H9 (cell line): ENCODE data around the gene CXCR4. TPM values are rescaled to one million over a fixed set of nuclear protein-coding genes. Genes with fewer than 3 reads are reported as not detected.

ENCODE experiments used
- DNase-seq: peaks from one replicate; pipeline ENCODE4 v3.0.0-alpha.2; 2017
- H2AFZ ChIP-seq: one replicate; pipeline ENCODE4 v1.6.1; 2013; ENCODE audit warnings: mild to moderate bottlenecking, low read length, control low read depth, moderate library complexity
- H2AK5ac ChIP-seq: 2 replicates; pipeline ENCODE4 v1.6.1; 2013; ENCODE audit warnings: low read length, control low read depth, mixed read lengths; ENCODE audit not compliant: insufficient read length
- H2BK120ac ChIP-seq: one replicate; pipeline ENCODE4 v1.6.1; 2013; ENCODE audit warnings: low read depth, mild to moderate bottlenecking, low read length, control low read depth, inconsistent platforms; ENCODE audit not compliant: poor library complexity, severe bottlenecking
- H2BK12ac ChIP-seq: 2 replicates; pipeline ENCODE4 v1.6.1; 2013; ENCODE audit warnings: low read length, control low read depth, mixed read lengths, low read depth; ENCODE audit not compliant: insufficient read length
- H2BK15ac ChIP-seq: 2 replicates; pipeline ENCODE4 v1.6.1; 2013; ENCODE audit warnings: low read depth, low read length, control low read depth
- H2BK20ac ChIP-seq: one replicate; pipeline ENCODE4 v1.6.1; 2013; ENCODE audit warnings: low read depth, mild to moderate bottlenecking, low read length, control low read depth, inconsistent platforms; ENCODE audit not compliant: poor library complexity, severe bottlenecking
- H2BK5ac ChIP-seq: 2 replicates; pipeline ENCODE4 v1.6.1; 2013; ENCODE audit warnings: low read length, control low read depth, mixed read lengths; ENCODE audit not compliant: insufficient read length
- H3K14ac ChIP-seq: 2 replicates; pipeline ENCODE4 v1.6.1; 2013; ENCODE audit warnings: low read length, control low read depth; ENCODE audit not compliant: insufficient read depth
- H3K18ac ChIP-seq: 2 replicates; pipeline ENCODE4 v1.6.1; 2013; ENCODE audit warnings: low read depth, mild to moderate bottlenecking, mixed read lengths, low read length, control low read depth; ENCODE audit not compliant: insufficient read length
- H3K23ac ChIP-seq: 2 replicates; pipeline ENCODE4 v1.6.1; 2013; ENCODE audit warnings: low read length, control low read depth, mixed read lengths, low read depth; ENCODE audit not compliant: insufficient read length
- H3K23me2 ChIP-seq: 2 replicates; pipeline ENCODE4 v1.6.1; 2013; ENCODE audit warnings: low read depth, mild to moderate bottlenecking, mixed read lengths, low read length, control low read depth; ENCODE audit not compliant: insufficient read length, poor library complexity, severe bottlenecking
- H3K27ac ChIP-seq: 2 replicates; pipeline ENCODE4 v1.5.1; 2013; ENCODE audit warnings: low read length, control low read depth, mixed read lengths, low read depth; ENCODE audit not compliant: insufficient read length
- H3K27me3 ChIP-seq: 2 replicates; pipeline ENCODE4 v1.6.1; 2013; ENCODE audit warnings: low read length, control low read depth, inconsistent platforms; ENCODE audit not compliant: insufficient read depth
- H3K4ac ChIP-seq: 2 replicates; pipeline ENCODE4 v1.6.1; 2013; ENCODE audit warnings: low read depth, mild to moderate bottlenecking, control low read depth, inconsistent platforms, low read length, moderate library complexity
- H3K4me1 ChIP-seq: 2 replicates; pipeline ENCODE4 v1.6.1; 2013; ENCODE audit warnings: low read length, control low read depth, inconsistent platforms; ENCODE audit not compliant: insufficient read depth
- H3K4me2 ChIP-seq: 2 replicates; pipeline ENCODE4 v1.6.1; 2013; ENCODE audit warnings: low read length, control low read depth, mixed read lengths; ENCODE audit not compliant: insufficient read length, insufficient read depth
- H3K56ac ChIP-seq: 2 replicates; pipeline ENCODE4 v1.6.1; 2013; ENCODE audit warnings: low read depth, mild to moderate bottlenecking, mixed read lengths, low read length, control low read depth; ENCODE audit not compliant: insufficient read length
- H3K79me1 ChIP-seq: 2 replicates; pipeline ENCODE4 v1.6.1; 2013; ENCODE audit warnings: low read depth, mild to moderate bottlenecking, moderate library complexity, low read length, control low read depth, inconsistent platforms; ENCODE audit not compliant: insufficient read depth, poor library complexity, severe bottlenecking
- H3K79me2 ChIP-seq: 2 replicates; pipeline ENCODE4 v1.6.1; 2013; ENCODE audit warnings: low read length, control low read depth, inconsistent platforms; ENCODE audit not compliant: insufficient read depth
- H3K9ac ChIP-seq: 2 replicates; pipeline ENCODE4 v1.6.1; 2013; ENCODE audit warnings: low read length, control low read depth, mixed read lengths; ENCODE audit not compliant: insufficient read length; ENCODE audit errors: extremely low read depth
- H3K9me3 ChIP-seq: one replicate; pipeline ENCODE4 v1.6.1; 2013; ENCODE audit warnings: low read depth, low read length, inconsistent platforms; ENCODE audit not compliant: control insufficient read depth
- H3T11ph ChIP-seq: one replicate; pipeline ENCODE4 v1.6.1; 2013; ENCODE audit warnings: mild to moderate bottlenecking, low read length, control low read depth, inconsistent platforms
- H4K20me1 ChIP-seq: one replicate; pipeline ENCODE4 v1.6.1; 2013; ENCODE audit not compliant: control insufficient read depth, insufficient read length, insufficient read depth
- H4K5ac ChIP-seq: 2 replicates; pipeline ENCODE4 v1.6.1; 2013; ENCODE audit warnings: low read depth, mild to moderate bottlenecking, mixed read lengths, low read length, control low read depth; ENCODE audit not compliant: insufficient read length
- H4K8ac ChIP-seq: replicated peaks from 2 replicates; pipeline ENCODE4 v1.6.1; 2013; ENCODE audit warnings: low read length, control low read depth, mixed read lengths, low read depth; ENCODE audit not compliant: insufficient read length
- H4K91ac ChIP-seq: 2 replicates; pipeline ENCODE4 v1.6.1; 2013; ENCODE audit warnings: low read depth, mild to moderate bottlenecking, moderate library complexity, mixed read lengths, low read length, control low read depth; ENCODE audit not compliant: insufficient read length
- H3K27ac Mint-ChIP-seq, 3 experiments: 2 replicates in 2 of 3; 3 replicates in 1 of 3; pipeline ENCODE4 v1.8.0; 2020 to 2021; ENCODE audit warnings: mixed read lengths in 3 of 3, mild to moderate bottlenecking in 1 of 3, moderate library complexity in 1 of 3
- H3K27me3 Mint-ChIP-seq: 2 replicates; pipeline ENCODE4 v1.8.0; 2021; ENCODE audit warnings: low read depth, mild to moderate bottlenecking, moderate library complexity, mixed read lengths
- H3K36me3 Mint-ChIP-seq, 3 experiments: 2 replicates in 2 of 3; 3 replicates in 1 of 3; pipeline ENCODE4 v1.8.0; 2020 to 2021; ENCODE audit warnings: low read depth in 3 of 3, mixed read lengths in 3 of 3; ENCODE audit not compliant: insufficient read depth in 1 of 3
- H3K4me1 Mint-ChIP-seq, 2 experiments: 2 replicates each; pipeline ENCODE4 v1.8.0; 2020; ENCODE audit warnings: mixed read lengths in 2 of 2
- H3K4me3 Mint-ChIP-seq, 2 experiments: 2 replicates in 1 of 2; 3 replicates in 1 of 2; pipeline ENCODE4 v1.8.0; 2020 to 2021; ENCODE audit warnings: mild to moderate bottlenecking in 2 of 2, mixed read lengths in 2 of 2, moderate library complexity in 1 of 2
- H3K9me3 Mint-ChIP-seq, 2 experiments: 2 replicates in 1 of 2; 3 replicates in 1 of 2; pipeline ENCODE4 v1.8.0; 2020; ENCODE audit warnings: mild to moderate bottlenecking in 2 of 2, mixed read lengths in 2 of 2, moderate library complexity in 1 of 2
- CTCF ChIP-seq: fragments of 200-600 bp; sonication (generic); conservative IDR thresholded peaks from 3 replicates; pipeline ENCODE4 v1.8.0; 2021; ENCODE audit warnings: antibody characterized with exemption, mild to moderate bottlenecking
- WGBS: extraction: QIAGEN DNeasy Blood & Tissue Kit; methylation state at CpG from one replicate; pipeline ENCODE4 v1.1.7; 2013; ENCODE audit warnings: missing lambda C conversion rate, low lambda C conversion rate, mixed read lengths; ENCODE audit not compliant: insufficient read length; ENCODE audit errors: extremely low coverage; 5-methylcytosine and 5-hydroxymethylcytosine counted together
- total RNA-seq: library from RNA; stranded (reverse); gene quantifications from 2 replicates; pipeline ENCODE4 v1.2.1, GENCODE V29; 2021

CXCR4 gene
- total RNA-seq, 1 experiment from 2014 or later: 1.0 TPM

- Histone ChIP-seq H3T11ph (no peak overlapping the region), H2BK15ac (no peak overlapping the region), H3K27me3 (no peaks in the 10 kb centered on the region), H3K9me3 (no peaks in the 10 kb centered on the region), H4K20me1 (no peaks in the 10 kb centered on the region), H3K4ac (no peak overlapping the region), H3K9ac (no peak overlapping the region), H3K4me1 (no peaks in the 10 kb centered on the region; the same call in 1 of the 2 replicates), H2AK5ac (no peak overlapping the region), H3K4me2 (no peak overlapping the region), H2BK12ac (no peak overlapping the region), H3K56ac (no peak overlapping the region), H4K91ac (no peak overlapping the region), H2AFZ (no peak overlapping the region), H3K18ac (no peak overlapping the region), H3K14ac (no peak overlapping the region), H3K79me2 (no peaks in the 10 kb centered on the region), H3K23me2 (no peaks in the 10 kb centered on the region), H2BK20ac (no peak overlapping the region), H2BK5ac (no peak overlapping the region), H3K79me1 (no peaks in the 10 kb centered on the region), H4K8ac (no peak overlapping the region), H3K23ac (no peak overlapping the region), H2BK120ac (no peak overlapping the region), H4K5ac (no peak overlapping the region), H3K27ac (no peak overlapping the region)
- no peaks in the 10 kb centered on the region for H3K36me3 Mint-ChIP-seq
- no peak for TF ChIP-seq CTCF
- no peak overlapping the region for H3K4me3 Mint-ChIP-seq
- DNase-seq: no peak
- no CpG with 5 or more reads among the region's 16 CpGs for WGBS
- no peaks in the 10 kb centered on the region for H3K9me3 Mint-ChIP-seq
- no peak overlapping the region for H3K27ac Mint-ChIP-seq
- H3K4me1 Mint-ChIP-seq: peaks cover 14 to 18% of the 10 kb centered on the region in 2 experiments
- peaks cover 7% of the 10 kb centered on the region; the same call in 1 of the 2 replicates for H3K27me3 Mint-ChIP-seq
Measured at GRCh38 chr2:136131961-136132824, 14.2 kb upstream of the CXCR4 start.
